ENCODE results near the gene PHF10. TPM values are rescaled to one million over a fixed set of nuclear protein-coding genes. Genes with fewer than 3 reads are reported as not detected.

The PHF10 gene
- total RNA-seq, 2 donors from 2014 or later, result 27.8 to 33.0 TPM

- TF ChIP-seq, protein P1, sequence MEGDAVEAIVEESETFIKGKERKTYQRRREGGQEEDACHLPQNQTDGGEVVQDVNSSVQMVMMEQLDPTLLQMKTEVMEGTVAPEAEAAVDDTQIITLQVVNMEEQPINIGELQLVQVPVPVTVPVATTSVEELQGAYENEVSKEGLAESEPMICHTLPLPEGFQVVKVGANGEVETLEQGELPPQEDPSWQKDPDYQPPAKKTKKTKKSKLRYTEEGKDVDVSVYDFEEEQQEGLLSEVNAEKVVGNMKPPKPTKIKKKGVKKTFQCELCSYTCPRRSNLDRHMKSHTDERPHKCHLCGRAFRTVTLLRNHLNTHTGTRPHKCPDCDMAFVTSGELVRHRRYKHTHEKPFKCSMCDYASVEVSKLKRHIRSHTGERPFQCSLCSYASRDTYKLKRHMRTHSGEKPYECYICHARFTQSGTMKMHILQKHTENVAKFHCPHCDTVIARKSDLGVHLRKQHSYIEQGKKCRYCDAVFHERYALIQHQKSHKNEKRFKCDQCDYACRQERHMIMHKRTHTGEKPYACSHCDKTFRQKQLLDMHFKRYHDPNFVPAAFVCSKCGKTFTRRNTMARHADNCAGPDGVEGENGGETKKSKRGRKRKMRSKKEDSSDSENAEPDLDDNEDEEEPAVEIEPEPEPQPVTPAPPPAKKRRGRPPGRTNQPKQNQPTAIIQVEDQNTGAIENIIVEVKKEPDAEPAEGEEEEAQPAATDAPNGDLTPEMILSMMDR (IDR thresholded peaks at IDR 0.05), result no peak
- H3K4me1 ChIP-seq, result no peaks in the 10 kb centered on the region
- no peaks in the 10 kb centered on the region for H3K9me3 ChIP-seq
- peaks cover 0 to 3% of the 10 kb centered on the region in 2 donors for H3K36me3 ChIP-seq (replicated peaks in 1 of 2; ENCODE audit: insufficient read depth in 1 of 2, low read depth in 2 of 2)
- WGBS, 2 donors, result 92 to 94% methylated on average over 23 of the region's 23 CpGs
- H3K4me3 ChIP-seq, result no peak overlapping the region
- no peak overlapping the region for H3K27ac ChIP-seq
- intact Hi-C loops (cut with DNase I), result no loop called here
- no peak for ATAC-seq
- no peaks in the 10 kb centered on the region for H3K27me3 ChIP-seq
- DNase-seq, result no peak
Measured at GRCh38 chr6:169656546-169657283, 67.6 kb downstream of the PHF10 start.

GRCh38 chr6:169654598-169655391 is 69.5 kb downstream of the PHF10 start:
- intact Hi-C loops (cut with DNase I), result no loop called here
- ATAC-seq (peak; percentile 94), DNase-seq (peak; percentile 73 to 84 (median 78))
- no peaks in the 10 kb centered on the region for H3K9me3 ChIP-seq
- H3K4me3 ChIP-seq, result peak overlapping the region in 1 of 2 donors; percentile 10
- peak overlapping the region in 3 of 4 donors; percentile 67 to 81 (median 75) for H3K27ac ChIP-seq
- no peaks in the 10 kb centered on the region for H3K4me1 ChIP-seq
- peaks cover 0 to 3% of the 10 kb centered on the region in 2 donors for H3K36me3 ChIP-seq (replicated peaks in 1 of 2; ENCODE audit: insufficient read depth in 1 of 2, low read depth in 2 of 2)
- TF ChIP-seq, protein P1 (IDR thresholded peaks at IDR 0.05), result peak in 3 of 7 experiments; percentile 19 to 39 (median 37)
- TF ChIP-seq POLR2A (IDR thresholded peaks at IDR 0.05), result peak in 2 of 3 donors; percentile 49 to 61
- no peaks in the 10 kb centered on the region for H3K27me3 ChIP-seq
- 33 to 64% methylated on average over 46 of the region's 46 CpGs for WGBS, 2 donors

Other genes with a start within 250 kb of the PHF10 start
- 10 to 100 TPM; 38.2 to 38.7 TPM for gene WDR27, start 22.5 kb downstream of the PHF10 start, total RNA-seq
- 10 to 100 TPM; 12.2 to 21.3 TPM for gene C6orf120, start 22.4 kb downstream of the PHF10 start, total RNA-seq
- 1 to 10 TPM; 1.3 to 3.6 TPM for gene DYNLT2, start 27.1 kb upstream of the PHF10 start, total RNA-seq
- gene ERMARD, start 27.1 kb upstream of the PHF10 start, total RNA-seq, result 10 to 100 TPM in 1 of 2 donors, 1 to 10 TPM in 1; 8.6 to 12.2 TPM